Stimulated activated CD8-positive, alpha-beta memory T cell treated with anti-CD3 and anti-CD28 coated beads, Interleukin-12 subunit alpha, Interleukin-12 subunit beta, amount 100 ng/mL, for 1 hour (primary cell): ENCODE data around the gene DR1.
"Not testable (repeated sequence)": the region's sequence is repeated elsewhere in the genome, so short reads cannot be mapped to it uniquely, and the experiment has no call there.

ENCODE experiments used
- DNase-seq: peaks from one replicate; pipeline ENCODE4 v3.0.0-alpha.2; 2020; ENCODE audit warnings: low read depth

The DR1 gene

GRCh38 chr1:93340090-93340489 is 5.6 kb upstream of the DR1 start:
- no peak for DNase-seq

GRCh38 chr1:93344484-93344883 is 1.2 kb upstream of the DR1 start:
- DNase-seq = no peak

DNA sequence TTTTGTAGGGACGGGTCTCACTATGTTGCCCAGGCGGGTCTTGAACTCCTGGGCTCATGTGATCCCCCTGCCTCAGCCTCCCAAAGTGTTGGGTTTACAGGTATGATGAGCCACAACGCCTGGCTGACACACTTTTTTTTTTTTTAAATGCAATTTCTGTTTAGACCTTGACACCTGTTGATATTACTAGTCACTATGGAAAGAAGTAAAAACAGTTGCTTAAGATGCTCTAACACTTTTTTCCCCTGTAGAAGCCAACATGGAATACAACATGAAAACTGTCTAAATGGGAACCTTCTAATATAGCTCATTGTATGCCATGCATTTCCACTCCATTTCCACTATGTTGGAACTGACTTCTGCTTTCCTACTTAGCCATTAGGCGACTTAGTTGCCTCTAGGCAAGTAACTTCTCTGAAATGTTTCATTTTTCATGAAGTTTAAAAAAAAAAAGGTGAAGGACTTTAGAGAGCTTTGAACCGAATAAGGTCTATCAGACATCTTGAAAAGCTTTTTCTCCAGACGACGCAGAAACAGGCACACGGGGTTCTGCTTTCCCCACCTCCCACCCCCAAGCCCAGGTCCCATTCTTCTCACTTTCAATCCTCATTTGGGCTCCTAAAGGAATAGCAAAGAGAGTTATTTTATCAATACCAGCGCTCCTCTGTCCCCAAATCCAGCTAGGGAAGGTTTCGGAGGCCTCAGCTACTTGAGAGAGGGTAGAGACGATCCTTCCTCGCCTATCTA is 648 bp upstream of the DR1 start:
- no peak for DNase-seq

DNA sequence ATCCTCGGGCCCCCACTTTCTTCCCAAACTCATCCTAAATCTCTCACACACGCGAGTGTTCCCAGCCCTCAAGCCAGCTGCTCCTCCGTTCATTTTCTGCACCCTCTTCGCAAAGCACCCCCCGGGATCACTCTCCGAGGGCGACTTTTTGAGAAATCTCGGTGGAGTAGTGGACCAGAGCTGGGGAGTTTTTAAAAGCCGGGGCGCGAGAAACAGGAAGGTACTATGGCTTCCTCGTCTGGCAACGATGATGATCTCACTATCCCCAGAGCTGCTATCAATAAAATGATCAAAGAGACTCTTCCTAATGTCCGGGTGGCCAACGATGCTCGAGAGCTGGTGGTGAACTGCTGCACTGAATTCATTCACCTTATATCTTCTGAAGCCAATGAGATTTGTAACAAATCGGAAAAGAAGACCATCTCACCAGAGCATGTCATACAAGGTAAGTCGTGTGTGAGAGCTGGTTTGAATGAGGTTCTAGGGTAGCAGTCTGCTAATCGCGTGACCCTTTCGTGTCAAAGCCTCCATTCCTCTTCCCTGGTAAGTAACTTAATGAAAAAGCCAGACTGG is 800 bp downstream of the DR1 start:
- DNase-seq = peak; percentile 12

DNA sequence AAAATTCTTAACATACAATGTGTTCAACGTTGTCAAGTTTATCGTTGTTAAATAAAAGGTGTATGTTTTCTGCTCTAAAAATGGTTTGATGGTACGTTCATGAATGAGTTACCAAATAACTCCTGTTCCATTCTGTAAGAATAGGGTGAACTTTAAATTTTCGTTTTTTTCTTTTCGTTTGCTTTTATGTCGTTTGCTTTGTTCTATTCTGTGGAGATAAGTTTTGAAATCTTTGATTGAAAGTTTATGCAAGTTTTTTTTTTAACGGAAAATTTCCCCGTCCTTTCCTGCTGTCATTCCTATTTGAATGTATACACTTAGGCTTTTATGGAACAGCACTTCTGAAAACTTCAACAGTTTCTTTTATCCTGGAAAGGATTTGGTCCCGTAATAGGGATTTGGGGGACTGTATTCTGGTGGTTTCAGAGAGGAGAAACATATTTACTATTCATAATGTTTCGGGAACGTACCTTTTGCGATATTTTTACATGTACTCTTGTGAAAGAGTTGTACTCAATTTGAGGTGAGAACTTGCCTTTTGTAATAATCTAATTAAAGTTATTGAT is 1.7 kb downstream of the DR1 start:
- DNase-seq = no peak

GRCh38 chr1:93348104-93348728 is 2.5 kb downstream of the DR1 start:
- DNase-seq = no peak

- DNase-seq = no peak
Measured at GRCh38 chr1:93349231-93350135, 3.8 kb downstream of the DR1 start.

- no peak for DNase-seq
Measured at GRCh38 chr1:93350322-93350721, 4.6 kb downstream of the DR1 start.

DNA sequence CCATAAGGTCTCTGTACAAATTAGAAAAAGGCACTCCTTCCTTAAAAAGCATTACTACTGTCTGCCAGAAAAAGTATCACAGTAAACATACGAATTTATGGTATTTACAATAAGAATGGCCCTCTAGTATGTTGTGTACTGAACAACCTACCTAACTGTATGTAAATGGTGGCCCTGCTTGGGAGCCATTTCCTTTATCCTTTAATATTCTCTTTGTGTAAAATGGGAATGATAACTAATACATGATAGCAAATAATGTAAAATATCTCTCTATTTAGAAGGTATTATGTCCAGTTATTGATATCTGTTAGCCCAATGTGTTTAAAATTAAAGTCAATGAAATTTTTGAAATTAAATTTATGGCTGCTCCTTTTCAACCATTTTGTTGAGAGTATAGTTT is 5.2 kb downstream of the DR1 start:
- DNase-seq = no peak

DNA sequence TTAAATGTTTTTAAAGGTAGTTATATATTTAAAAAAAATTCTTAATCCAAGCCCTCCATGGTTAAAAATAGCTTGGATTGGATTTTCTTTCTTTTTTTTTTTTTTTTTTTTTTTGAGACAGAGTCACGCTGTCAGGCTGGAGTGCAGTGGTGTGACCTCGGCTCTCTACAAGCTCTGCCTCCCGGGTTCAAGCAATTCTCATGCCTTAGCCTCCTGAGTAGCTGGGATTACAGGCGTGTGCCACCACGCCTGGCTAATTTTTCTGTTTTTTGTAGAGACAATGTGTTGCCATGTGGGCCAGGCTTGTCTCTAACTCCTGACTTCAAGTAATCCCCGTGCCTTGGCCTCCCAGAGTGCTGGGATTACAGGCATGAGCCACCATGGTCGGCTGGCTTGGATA is 5.6 kb downstream of the DR1 start:
- DNase-seq = not testable (repeated sequence)

- DNase-seq = no peak
Measured at GRCh38 chr1:93352376-93352775, 6.7 kb downstream of the DR1 start.

- DNase-seq = no peak
Measured at GRCh38 chr1:93353286-93353685, 7.6 kb downstream of the DR1 start.

DNA sequence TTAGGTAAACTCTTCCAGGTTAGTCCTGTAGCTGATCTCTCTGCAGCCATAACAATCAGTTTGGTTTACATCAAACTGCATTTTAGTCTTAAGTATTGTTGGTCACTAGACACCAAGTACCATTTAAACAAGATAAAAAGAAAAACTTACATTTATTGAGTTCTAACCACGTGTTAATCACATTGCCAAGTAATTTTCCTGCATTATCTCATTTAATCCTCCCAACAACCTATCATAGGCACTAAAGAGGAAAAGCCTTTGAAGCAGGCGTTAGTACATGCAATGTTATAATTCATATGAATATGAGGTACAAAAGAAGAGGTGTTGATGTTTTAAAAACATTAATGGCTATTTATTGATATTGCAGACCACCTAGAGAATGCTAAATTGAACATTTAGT is 9.0 kb downstream of the DR1 start:
- DNase-seq = no peak

DNA sequence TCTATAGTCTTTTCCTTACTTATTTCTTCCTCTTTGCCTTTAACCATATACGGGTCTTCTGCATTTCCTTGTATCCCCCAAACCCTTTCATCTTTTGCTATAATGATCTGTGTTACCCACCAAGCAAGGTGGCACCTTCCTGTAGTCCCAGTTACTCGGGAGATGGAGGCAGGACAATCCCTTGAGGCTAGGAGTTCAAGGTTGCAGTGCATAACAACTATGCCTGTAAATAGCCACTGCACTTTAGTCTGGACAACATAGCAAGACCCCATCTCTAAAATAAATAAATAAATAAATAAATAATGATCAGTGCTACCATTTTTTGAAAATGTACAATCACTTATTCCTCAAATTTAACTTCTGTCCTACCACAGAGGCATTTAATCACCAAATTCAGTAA is 11.5 kb downstream of the DR1 start:
- DNase-seq = no peak

DNA sequence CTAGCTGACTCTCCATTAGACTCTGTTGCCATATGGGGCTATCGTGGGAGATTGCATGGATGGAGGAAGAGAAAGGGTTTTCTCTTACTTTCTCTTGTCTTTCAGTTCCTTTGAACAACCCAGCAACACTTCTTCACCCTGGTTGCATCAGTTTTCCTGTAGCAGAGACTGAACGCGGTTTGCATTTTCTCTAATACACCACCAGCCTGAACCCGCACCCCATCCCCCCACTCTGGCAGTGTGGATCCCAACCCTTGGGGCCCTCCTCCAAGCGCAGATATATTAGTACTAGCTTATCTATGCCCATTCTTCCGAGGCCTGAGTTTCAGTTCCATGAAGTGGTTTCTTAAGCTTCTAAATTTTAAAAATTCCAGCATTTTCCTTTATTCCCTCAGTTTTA is 12.6 kb downstream of the DR1 start:
- no peak for DNase-seq

DNA sequence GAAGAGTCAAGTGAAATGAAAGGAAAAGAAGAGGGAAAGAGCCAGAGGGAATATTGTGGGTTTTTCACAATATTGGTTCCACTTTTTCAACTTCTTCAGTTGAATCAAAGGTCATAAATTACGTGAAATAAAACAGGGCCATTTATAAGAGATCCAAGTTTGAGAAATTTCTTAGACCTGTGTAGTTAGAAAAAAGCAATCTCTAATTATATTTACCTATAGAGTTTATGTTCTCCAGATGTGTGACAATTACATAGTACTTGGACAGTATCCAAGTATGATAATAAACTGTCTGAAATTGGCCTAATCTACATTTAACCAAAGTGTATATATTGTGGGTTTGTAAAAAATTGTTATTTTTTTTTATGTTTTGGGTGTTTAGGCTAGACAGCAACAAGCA is 14.4 kb downstream of the DR1 start:
- no peak for DNase-seq

GRCh38 chr1:93362237-93362636 is 16.5 kb downstream of the DR1 start:
- no peak for DNase-seq

DNA sequence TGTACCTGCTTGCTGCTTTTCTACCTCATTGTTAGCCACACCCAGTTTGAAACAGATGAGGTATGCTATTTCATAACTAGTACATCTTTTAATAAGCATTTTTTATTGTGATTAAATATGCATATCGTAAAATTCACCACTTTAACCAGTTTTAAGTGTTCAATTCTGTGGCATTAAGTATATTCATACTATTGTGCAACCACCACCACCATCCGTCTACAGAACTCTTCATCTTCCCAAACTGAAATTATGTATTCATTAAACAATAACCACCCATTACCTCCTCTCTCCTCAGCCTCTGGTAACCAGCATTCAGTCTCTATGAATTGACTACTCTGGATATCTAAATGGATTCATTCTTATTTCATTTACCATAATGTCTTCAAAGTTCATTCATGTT is 20.1 kb downstream of the DR1 start:
- DNase-seq = no peak

GRCh38 chr1:93369734-93370133 is 24.0 kb downstream of the DR1 start:
- DNase-seq = no peak

DNA sequence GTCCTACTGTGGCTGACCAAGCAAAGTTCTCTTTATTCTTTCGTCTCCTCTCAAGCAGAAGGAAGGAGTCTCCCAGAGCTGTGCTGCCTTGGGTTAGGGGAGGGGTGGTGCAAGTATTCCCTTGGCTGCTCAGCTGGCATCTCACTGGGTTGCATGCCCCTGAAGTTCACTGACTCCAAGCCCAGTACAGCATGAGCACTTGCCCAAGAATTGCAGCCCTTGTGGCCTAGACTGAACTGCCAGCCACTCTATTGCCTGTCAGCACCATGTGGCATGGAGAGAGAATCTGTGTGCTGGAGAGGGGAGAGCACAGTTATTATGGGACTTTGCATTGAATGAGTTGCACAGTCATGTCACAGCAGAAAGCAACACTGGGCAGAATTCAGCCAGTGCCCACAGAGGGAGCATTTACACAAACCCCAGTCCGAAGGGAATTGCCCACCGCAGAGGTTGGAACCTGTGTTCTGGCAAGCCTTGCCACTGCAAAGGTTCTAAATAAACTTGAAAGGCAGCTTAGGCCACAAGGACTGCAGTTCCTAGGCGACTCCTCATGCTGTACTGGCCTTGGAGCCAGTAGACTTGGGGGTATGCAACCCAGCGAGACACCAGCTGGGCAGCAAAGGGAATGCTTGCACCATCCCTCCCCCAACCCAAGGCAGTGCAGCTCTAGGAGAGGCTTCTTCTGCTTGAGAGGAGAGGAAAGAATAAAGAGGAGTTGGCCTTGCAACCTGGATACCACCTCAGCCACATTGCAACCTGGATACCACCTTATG is 28.8 kb downstream of the DR1 start:
- DNase-seq = no peak

DNA sequence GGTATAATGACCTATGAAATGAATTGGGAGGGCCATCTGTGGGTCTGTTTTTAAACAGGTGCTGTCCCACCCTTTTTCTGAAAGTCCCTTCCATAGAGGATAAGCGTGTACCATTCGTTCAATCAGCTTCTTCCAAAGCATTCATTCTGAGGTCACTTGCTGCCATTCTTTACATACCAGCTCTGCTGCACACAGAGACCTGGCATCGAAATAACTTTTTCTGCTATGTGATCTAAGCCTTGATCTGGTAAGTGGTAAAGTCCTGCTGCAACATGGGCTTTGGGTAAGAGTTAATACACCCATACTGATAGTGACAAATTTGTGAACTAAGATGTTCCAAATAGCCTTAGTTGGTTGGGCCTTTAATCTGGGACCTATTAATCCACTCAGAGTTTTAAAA is 38.9 kb downstream of the DR1 start:
- DNase-seq = no peak

DNA sequence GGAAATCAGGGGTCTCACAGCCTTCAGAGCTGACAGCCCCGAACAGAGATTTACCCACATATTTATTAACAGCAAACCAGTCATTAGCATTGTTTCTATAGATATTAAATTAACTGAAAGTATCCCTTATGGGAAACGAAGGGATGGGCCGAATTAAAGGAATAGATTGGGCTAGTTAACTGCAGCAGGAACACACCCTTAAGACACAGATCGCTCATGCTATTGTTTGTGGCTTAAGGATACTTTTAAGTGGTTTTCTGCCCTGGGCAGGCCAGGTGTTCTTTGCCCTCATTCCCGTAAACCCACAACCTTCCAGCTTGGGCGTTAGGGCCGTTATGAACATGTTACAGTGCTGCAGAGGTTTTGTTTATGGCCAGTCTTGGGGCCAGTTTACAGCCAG is 40.6 kb downstream of the DR1 start:
- not testable (repeated sequence) for DNase-seq
